GM12878 (cell line): ENCODE measurements around the gene CLDN34. TPM values are rescaled to one million over a fixed set of nuclear protein-coding genes. Genes with fewer than 3 reads are reported as not detected.

ENCODE experiments used
- ATF7 ChIP-seq: fragments of 450-650 bp; IDR thresholded peaks from 2 replicates; pipeline ENCODE4 v1.6.1; 2016; ENCODE audit warnings: low read depth, mild to moderate bottlenecking
- CHD2 ChIP-seq: IDR thresholded peaks from 2 replicates; pipeline ENCODE4 v1.6.1; 2011; ENCODE audit warnings: low read depth, low read length, improper control_type of control experiment, borderline replicate concordance
- DPF2 ChIP-seq: fragments of 450-650 bp; IDR thresholded peaks from 2 replicates; pipeline ENCODE4 v1.6.1; 2017; ENCODE audit warnings: mild to moderate bottlenecking
- FOS ChIP-seq: IDR thresholded peaks from 3 replicates; pipeline ENCODE4 v1.6.1; 2011; ENCODE audit warnings: borderline replicate concordance; ENCODE audit not compliant: insufficient read length; ENCODE audit errors: extremely low read depth
- HCFC1 ChIP-seq: fragments of 150-350 bp; IDR thresholded peaks from 2 replicates; pipeline ENCODE4 v1.6.1; 2014; ENCODE audit warnings: low read length
- IKZF2 ChIP-seq, 2 experiments: fragments of 450-650 bp; IDR thresholded peaks; 2 replicates each; pipeline ENCODE4 v1.6.1; 2017; ENCODE audit warnings: mild to moderate bottlenecking in 2 of 2, moderate library complexity in 2 of 2
- MTA3 ChIP-seq: IDR thresholded peaks from 2 replicates; pipeline ENCODE4 v1.6.1; 2012; ENCODE audit warnings: low read length, inconsistent platforms, borderline replicate concordance
- MXI1 ChIP-seq: fragments of 150-350 bp; IDR thresholded peaks from 2 replicates; pipeline ENCODE4 v1.6.1; 2011; ENCODE audit warnings: low read depth, mild to moderate bottlenecking, inconsistent platforms, low read length, improper control_type of control experiment
- NFIC ChIP-seq: IDR thresholded peaks from 2 replicates; pipeline ENCODE4 v1.6.1; 2012; ENCODE audit warnings: low read depth, mild to moderate bottlenecking, inconsistent platforms, low read length, moderate library complexity
- NFYA ChIP-seq: IDR thresholded peaks from 2 replicates; pipeline ENCODE4 v1.6.1; 2011; ENCODE audit warnings: low read depth, mild to moderate bottlenecking, low read length, improper control_type of control experiment, borderline replicate concordance
- POU2F2 ChIP-seq: IDR thresholded peaks from 3 replicates; pipeline ENCODE4 v1.6.1; 2011; ENCODE audit warnings: low read depth, mild to moderate bottlenecking, low read length, borderline replicate concordance
- RB1 ChIP-seq: fragments of 450-650 bp; formaldehyde crosslinking; IDR thresholded peaks from 2 replicates; pipeline ENCODE4 v1.6.1; 2017; ENCODE audit warnings: mild to moderate bottlenecking, borderline replicate concordance
- RCOR1 ChIP-seq: conservative IDR thresholded peaks from 2 replicates; pipeline ENCODE4 v1.6.1; 2012; ENCODE audit warnings: low read depth, low read length, improper control_type of control experiment
- SREBF1 ChIP-seq: IDR thresholded peaks from 2 replicates; pipeline ENCODE4 v1.6.1; 2012; ENCODE audit warnings: mild to moderate bottlenecking, low read length
- TAF1 ChIP-seq: IDR thresholded peaks from 2 replicates; pipeline ENCODE4 v1.6.1; 2011; ENCODE audit warnings: mild to moderate bottlenecking, low read depth, low read length, borderline replicate concordance
- TCF12 ChIP-seq: IDR thresholded peaks from 2 replicates; pipeline ENCODE4 v1.6.1; 2011; ENCODE audit warnings: low read depth, mild to moderate bottlenecking, low read length
- TCF7 ChIP-seq: IDR thresholded peaks from 2 replicates; pipeline ENCODE4 v1.6.1; 2014; ENCODE audit warnings: antibody characterized with exemption, borderline replicate concordance
- polyA plus RNA-seq, 11 experiments: library from polyadenylated mRNA; depleted of rRNA in 4 of 11; unstranded in 6 of 11; stranded (reverse) in 5 of 11; fragments of >200 nt; fragmentation: Nextera tagmentation in 4 of 11; fragmentation: Illumina TruSeq in 1 of 11; extraction: Ambion mirVana in 4 of 11; extraction: Trizol in 1 of 11; gene quantifications; 1 replicate in 1 of 11; 2 replicates in 10 of 11; pipeline versions ENCODE4 v1.2.1 to v1.2.3, GENCODE V29; 2011 to 2016; ENCODE audit warnings: inconsistent platforms in 2 of 11, missing spikeins in 2 of 11, low read depth in 1 of 11
- total RNA-seq, 4 experiments: library from RNA; depleted of rRNA in 3 of 4; stranded (reverse); fragments of >200 nt in 3 of 4; fragmentation: Illumina TruSeq in 1 of 4; extraction: Trizol in 1 of 4; gene quantifications; 2 replicates each; pipeline versions ENCODE4 v1.2.1 to v1.2.3, GENCODE V29; 2013 to 2021
- TF ChIP-seq, protein P1 (sequence below): fragments of 450-650 bp; IDR thresholded peaks from 2 replicates; pipeline ENCODE4 v1.6.1; 2016; ENCODE audit warnings: mild to moderate bottlenecking
- TF ChIP-seq, protein P2 (sequence below): IDR thresholded peaks from 2 replicates; pipeline ENCODE4 v1.6.1; 2012; ENCODE audit warnings: low read depth, low read length, improper control_type of control experiment
- TF ChIP-seq, protein P3 (sequence below): fragments of 450-650 bp; formaldehyde crosslinking; IDR thresholded peaks from 2 replicates; pipeline ENCODE4 v1.4.0; 2020; ENCODE audit warnings: mild to moderate bottlenecking, moderate library complexity
- TF ChIP-seq, protein P4 (sequence below): fragments of 450-650 bp; IDR thresholded peaks from 2 replicates; pipeline ENCODE4 v1.6.1; 2017; ENCODE audit warnings: mild to moderate bottlenecking, low read depth, inconsistent platforms; ENCODE audit not compliant: poor library complexity, severe bottlenecking
- TF ChIP-seq, protein P5 (sequence below): fragments of 450-650 bp; conservative IDR thresholded peaks from 2 replicates; pipeline ENCODE4 v1.6.1; 2017; ENCODE audit warnings: mild to moderate bottlenecking, moderate library complexity

Gene CLDN34
- total and polyA plus RNA-seq, 10 of the 15 experiments (the other 5 are each of a cell fraction or from before 2014, with no cell fraction given) = not detected

DNA sequence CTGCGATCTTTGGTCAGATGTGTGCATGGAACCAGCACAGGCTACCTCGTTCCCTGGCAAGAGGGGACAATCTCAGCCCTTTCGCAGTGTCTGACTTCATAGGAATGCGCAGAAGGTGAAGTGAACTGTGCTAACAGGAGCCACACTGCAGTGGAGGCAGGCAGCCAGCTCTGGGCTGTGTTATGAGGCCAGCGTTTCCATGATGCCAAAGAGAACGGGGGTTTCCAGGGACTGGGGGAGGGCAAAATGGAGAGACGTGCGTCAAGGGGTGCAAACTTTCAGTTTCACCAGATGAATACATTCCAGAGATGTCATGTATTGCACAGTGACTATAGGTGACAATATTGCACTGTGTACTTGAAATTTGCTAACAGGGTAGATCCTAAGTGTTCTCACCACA is 30.4 kb downstream of the CLDN34 start (continued):
- TF ChIP-seq FOS = no peak
- TF ChIP-seq NFIC = peak; percentile 19; the same call in 1 of the 2 replicates
- peak; percentile 90 to 93 for TF ChIP-seq IKZF2 (IDR thresholded peaks at IDR 0.05)
- TF ChIP-seq, protein P1, sequence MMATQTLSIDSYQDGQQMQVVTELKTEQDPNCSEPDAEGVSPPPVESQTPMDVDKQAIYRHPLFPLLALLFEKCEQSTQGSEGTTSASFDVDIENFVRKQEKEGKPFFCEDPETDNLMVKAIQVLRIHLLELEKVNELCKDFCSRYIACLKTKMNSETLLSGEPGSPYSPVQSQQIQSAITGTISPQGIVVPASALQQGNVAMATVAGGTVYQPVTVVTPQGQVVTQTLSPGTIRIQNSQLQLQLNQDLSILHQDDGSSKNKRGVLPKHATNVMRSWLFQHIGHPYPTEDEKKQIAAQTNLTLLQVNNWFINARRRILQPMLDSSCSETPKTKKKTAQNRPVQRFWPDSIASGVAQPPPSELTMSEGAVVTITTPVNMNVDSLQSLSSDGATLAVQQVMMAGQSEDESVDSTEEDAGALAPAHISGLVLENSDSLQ = peak; percentile 47; the same call in 1 of the 2 replicates
- TF ChIP-seq SREBF1 = no peak
- no peak for TF ChIP-seq MTA3
- TF ChIP-seq RB1 = no peak
- no peak for TF ChIP-seq TCF7
- TF ChIP-seq, protein P2, sequence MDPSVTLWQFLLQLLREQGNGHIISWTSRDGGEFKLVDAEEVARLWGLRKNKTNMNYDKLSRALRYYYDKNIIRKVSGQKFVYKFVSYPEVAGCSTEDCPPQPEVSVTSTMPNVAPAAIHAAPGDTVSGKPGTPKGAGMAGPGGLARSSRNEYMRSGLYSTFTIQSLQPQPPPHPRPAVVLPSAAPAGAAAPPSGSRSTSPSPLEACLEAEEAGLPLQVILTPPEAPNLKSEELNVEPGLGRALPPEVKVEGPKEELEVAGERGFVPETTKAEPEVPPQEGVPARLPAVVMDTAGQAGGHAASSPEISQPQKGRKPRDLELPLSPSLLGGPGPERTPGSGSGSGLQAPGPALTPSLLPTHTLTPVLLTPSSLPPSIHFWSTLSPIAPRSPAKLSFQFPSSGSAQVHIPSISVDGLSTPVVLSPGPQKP = no peak
- TF ChIP-seq HCFC1 = no peak
- TF ChIP-seq MXI1 = no peak
- TF ChIP-seq DPF2 = peak; percentile 84
- TF ChIP-seq, protein P3, sequence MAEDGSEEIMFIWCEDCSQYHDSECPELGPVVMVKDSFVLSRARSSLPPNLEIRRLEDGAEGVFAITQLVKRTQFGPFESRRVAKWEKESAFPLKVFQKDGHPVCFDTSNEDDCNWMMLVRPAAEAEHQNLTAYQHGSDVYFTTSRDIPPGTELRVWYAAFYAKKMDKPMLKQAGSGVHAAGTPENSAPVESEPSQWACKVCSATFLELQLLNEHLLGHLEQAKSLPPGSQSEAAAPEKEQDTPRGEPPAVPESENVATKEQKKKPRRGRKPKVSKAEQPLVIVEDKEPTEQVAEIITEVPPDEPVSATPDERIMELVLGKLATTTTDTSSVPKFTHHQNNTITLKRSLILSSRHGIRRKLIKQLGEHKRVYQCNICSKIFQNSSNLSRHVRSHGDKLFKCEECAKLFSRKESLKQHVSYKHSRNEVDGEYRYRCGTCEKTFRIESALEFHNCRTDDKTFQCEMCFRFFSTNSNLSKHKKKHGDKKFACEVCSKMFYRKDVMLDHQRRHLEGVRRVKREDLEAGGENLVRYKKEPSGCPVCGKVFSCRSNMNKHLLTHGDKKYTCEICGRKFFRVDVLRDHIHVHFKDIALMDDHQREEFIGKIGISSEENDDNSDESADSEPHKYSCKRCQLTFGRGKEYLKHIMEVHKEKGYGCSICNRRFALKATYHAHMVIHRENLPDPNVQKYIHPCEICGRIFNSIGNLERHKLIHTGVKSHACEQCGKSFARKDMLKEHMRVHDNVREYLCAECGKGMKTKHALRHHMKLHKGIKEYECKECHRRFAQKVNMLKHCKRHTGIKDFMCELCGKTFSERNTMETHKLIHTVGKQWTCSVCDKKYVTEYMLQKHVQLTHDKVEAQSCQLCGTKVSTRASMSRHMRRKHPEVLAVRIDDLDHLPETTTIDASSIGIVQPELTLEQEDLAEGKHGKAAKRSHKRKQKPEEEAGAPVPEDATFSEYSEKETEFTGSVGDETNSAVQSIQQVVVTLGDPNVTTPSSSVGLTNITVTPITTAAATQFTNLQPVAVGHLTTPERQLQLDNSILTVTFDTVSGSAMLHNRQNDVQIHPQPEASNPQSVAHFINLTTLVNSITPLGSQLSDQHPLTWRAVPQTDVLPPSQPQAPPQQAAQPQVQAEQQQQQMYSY (CRISPR knock-in tag) = no peak
- TF ChIP-seq POU2F2 = peak; percentile 54; the same call in 1 of the 3 replicates
- TF ChIP-seq RCOR1 = no peak
- peak; percentile 89 for TF ChIP-seq CHD2
- no peak for TF ChIP-seq NFYA
- TF ChIP-seq ATF7 = peak; percentile 84
- TF ChIP-seq, protein P4, sequence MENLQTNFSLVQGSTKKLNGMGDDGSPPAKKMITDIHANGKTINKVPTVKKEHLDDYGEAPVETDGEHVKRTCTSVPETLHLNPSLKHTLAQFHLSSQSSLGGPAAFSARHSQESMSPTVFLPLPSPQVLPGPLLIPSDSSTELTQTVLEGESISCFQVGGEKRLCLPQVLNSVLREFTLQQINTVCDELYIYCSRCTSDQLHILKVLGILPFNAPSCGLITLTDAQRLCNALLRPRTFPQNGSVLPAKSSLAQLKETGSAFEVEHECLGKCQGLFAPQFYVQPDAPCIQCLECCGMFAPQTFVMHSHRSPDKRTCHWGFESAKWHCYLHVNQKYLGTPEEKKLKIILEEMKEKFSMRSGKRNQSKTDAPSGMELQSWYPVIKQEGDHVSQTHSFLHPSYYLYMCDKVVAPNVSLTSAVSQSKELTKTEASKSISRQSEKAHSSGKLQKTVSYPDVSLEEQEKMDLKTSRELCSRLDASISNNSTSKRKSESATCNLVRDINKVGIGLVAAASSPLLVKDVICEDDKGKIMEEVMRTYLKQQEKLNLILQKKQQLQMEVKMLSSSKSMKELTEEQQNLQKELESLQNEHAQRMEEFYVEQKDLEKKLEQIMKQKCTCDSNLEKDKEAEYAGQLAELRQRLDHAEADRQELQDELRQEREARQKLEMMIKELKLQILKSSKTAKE = no peak
- TF ChIP-seq, protein P5, sequence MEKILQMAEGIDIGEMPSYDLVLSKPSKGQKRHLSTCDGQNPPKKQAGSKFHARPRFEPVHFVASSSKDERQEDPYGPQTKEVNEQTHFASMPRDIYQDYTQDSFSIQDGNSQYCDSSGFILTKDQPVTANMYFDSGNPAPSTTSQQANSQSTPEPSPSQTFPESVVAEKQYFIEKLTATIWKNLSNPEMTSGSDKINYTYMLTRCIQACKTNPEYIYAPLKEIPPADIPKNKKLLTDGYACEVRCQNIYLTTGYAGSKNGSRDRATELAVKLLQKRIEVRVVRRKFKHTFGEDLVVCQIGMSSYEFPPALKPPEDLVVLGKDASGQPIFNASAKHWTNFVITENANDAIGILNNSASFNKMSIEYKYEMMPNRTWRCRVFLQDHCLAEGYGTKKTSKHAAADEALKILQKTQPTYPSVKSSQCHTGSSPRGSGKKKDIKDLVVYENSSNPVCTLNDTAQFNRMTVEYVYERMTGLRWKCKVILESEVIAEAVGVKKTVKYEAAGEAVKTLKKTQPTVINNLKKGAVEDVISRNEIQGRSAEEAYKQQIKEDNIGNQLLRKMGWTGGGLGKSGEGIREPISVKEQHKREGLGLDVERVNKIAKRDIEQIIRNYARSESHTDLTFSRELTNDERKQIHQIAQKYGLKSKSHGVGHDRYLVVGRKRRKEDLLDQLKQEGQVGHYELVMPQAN = no peak
- TF ChIP-seq TCF12 = peak; percentile 46; the same call in 1 of the 2 replicates
- TF ChIP-seq TAF1 = no peak
